ENCODE data around the gene C16orf96.

C16orf96 gene

GRCh38 chr16:4614571-4615383, 58.6 kb downstream of the C16orf96 start, which contains the start of gene UBALD1:
UBALD1 (minus strand) TSS chr16:4614888; CDS start chr16:4614797, 91 bp downstream.
- peak within 1 kb of the TSS; percentile 80 for H3K4me3 ChIP-seq (ENCODE audit: low read depth, low read length, poor library complexity, severe bottlenecking)
- H2AFZ ChIP-seq (ENCODE audit: low read length) = no peak within 1 kb of the TSS
- H4K20me1 ChIP-seq (ENCODE audit: insufficient read depth, low read length) = no peaks in the 10 kb centered on the region
- TF ChIP-seq EZH2 (IDR thresholded peaks at IDR 0.05; ENCODE audit: borderline replicate concordance, low read length) = no peak
- TF ChIP-seq CTCF (IDR thresholded peaks at IDR 0.05; ENCODE audit: low read length) = no peak
- no peaks in the 10 kb centered on the region for H3K27me3 ChIP-seq (ENCODE audit: insufficient read depth, low read length)
- H3K4me1 ChIP-seq (ENCODE audit: insufficient read depth, low read length, severe bottlenecking) = peaks cover 48% of the 10 kb centered on the region
- peak within 1 kb of the TSS; percentile 91 for H3K4me2 ChIP-seq (ENCODE audit: low read length)
- no peaks in the 10 kb centered on the region for H3K79me2 ChIP-seq (ENCODE audit: insufficient read depth, low read length)
- peak within 1 kb of the TSS; percentile 91 for H3K27ac ChIP-seq (ENCODE audit: low read depth, low read length, poor library complexity, severe bottlenecking)
- 0 out of 2 replicates have a peak, but pooled peaks cover under 1% of the 10 kb centered on the region for H3K36me3 ChIP-seq (ENCODE audit: insufficient read depth, low read length)
- no peaks in the 10 kb centered on the region for H3F3A ChIP-seq (ENCODE audit: insufficient read depth, low read length)
- H3K9me2 ChIP-seq (ENCODE audit: low read depth, low read length) = no peaks in the 10 kb centered on the region
- H3K9ac ChIP-seq (ENCODE audit: low read length) = peak within 1 kb of the TSS; percentile 88
- no peaks in the 10 kb centered on the region for H3K9me3 ChIP-seq (ENCODE audit: low read length)

GRCh38 chr16:4615384-4616046, 59.4 kb downstream of the C16orf96 start:
- no peaks in the 10 kb centered on the region for H3K9me3 ChIP-seq (ENCODE audit: low read length)
- peak overlapping the region; percentile 91 for H3K27ac ChIP-seq (ENCODE audit: low read depth, low read length, poor library complexity, severe bottlenecking)
- H3F3A ChIP-seq (ENCODE audit: insufficient read depth, low read length) = no peaks in the 10 kb centered on the region
- H3K9ac ChIP-seq (ENCODE audit: low read length) = peak overlapping the region; percentile 88
- no peak overlapping the region for H2AFZ ChIP-seq (ENCODE audit: low read length)
- H3K27me3 ChIP-seq (ENCODE audit: insufficient read depth, low read length) = no peaks in the 10 kb centered on the region
- H3K79me2 ChIP-seq (ENCODE audit: insufficient read depth, low read length) = no peaks in the 10 kb centered on the region
- H3K9me2 ChIP-seq (ENCODE audit: low read depth, low read length) = no peaks in the 10 kb centered on the region
- peak overlapping the region; percentile 91 for H3K4me2 ChIP-seq (ENCODE audit: low read length)
- peaks cover 48% of the 10 kb centered on the region for H3K4me1 ChIP-seq (ENCODE audit: insufficient read depth, low read length, severe bottlenecking)
- no peaks in the 10 kb centered on the region for H3K36me3 ChIP-seq (ENCODE audit: insufficient read depth, low read length)
- H3K4me3 ChIP-seq (ENCODE audit: low read depth, low read length, poor library complexity, severe bottlenecking) = peak overlapping the region; percentile 80
- H4K20me1 ChIP-seq (ENCODE audit: insufficient read depth, low read length) = no peaks in the 10 kb centered on the region
- TF ChIP-seq EZH2 (IDR thresholded peaks at IDR 0.05; ENCODE audit: borderline replicate concordance, low read length) = no peak

GRCh38 chr16:4616047-4616811, 60.1 kb downstream of the C16orf96 start:
- TF ChIP-seq EZH2 (IDR thresholded peaks at IDR 0.05; ENCODE audit: borderline replicate concordance, low read length) (no peak), CTCF (IDR thresholded peaks at IDR 0.05; ENCODE audit: low read length) (peak; percentile 64)
- H3K9ac ChIP-seq (ENCODE audit: low read length) = peak overlapping the region; percentile 90

More at GRCh38 chr16:4616047-4616811, 60.1 kb downstream of the C16orf96 start:
- no peak overlapping the region for H2AFZ ChIP-seq (ENCODE audit: low read length)
- H3K9me3 ChIP-seq (ENCODE audit: low read length) = no peaks in the 10 kb centered on the region
- H3K4me1 ChIP-seq (ENCODE audit: insufficient read depth, low read length, severe bottlenecking) = peaks cover 48% of the 10 kb centered on the region
- no peaks in the 10 kb centered on the region for H3K27me3 ChIP-seq (ENCODE audit: insufficient read depth, low read length)
- H3K4me2 ChIP-seq (ENCODE audit: low read length) = peak overlapping the region; percentile 91
- H3K27ac ChIP-seq (ENCODE audit: low read depth, low read length, poor library complexity, severe bottlenecking) = peak overlapping the region; percentile 97
- H3F3A ChIP-seq (ENCODE audit: insufficient read depth, low read length) = no peaks in the 10 kb centered on the region
- H3K9me2 ChIP-seq (ENCODE audit: low read depth, low read length) = no peaks in the 10 kb centered on the region
- H3K4me3 ChIP-seq (ENCODE audit: low read depth, low read length, poor library complexity, severe bottlenecking) = peak overlapping the region; percentile 80
- no peaks in the 10 kb centered on the region for H3K79me2 ChIP-seq (ENCODE audit: insufficient read depth, low read length)
- no peaks in the 10 kb centered on the region for H4K20me1 ChIP-seq (ENCODE audit: insufficient read depth, low read length)
- no peaks in the 10 kb centered on the region for H3K36me3 ChIP-seq (ENCODE audit: insufficient read depth, low read length)

Data from OCI-LY1 (cell line).